Fibroblast of lung (primary cell): ENCODE measurements around the gene GRIN1.

Experiments used
- EZH2 ChIP-seq: IDR thresholded peaks from 2 replicates; pipeline ENCODE4 v1.5.1; 2012; ENCODE audit warnings: low read length, control low read depth, mild to moderate bottlenecking; ENCODE audit errors: missing control alignments
- TF ChIP-seq, protein P1 (sequence below), 2 donors: IDR thresholded peaks in 1 of 2; conservative IDR thresholded peaks in 1 of 2; 1 replicate in 1 of 2; 2 replicates in 1 of 2; pipeline ENCODE4 v1.5.1; 2011 to 2012; ENCODE audit warnings: low read length in 2 of 2, control low read depth in 1 of 2, inconsistent platforms in 1 of 2, low read depth in 1 of 2, mild to moderate bottlenecking in 1 of 2

DNA sequence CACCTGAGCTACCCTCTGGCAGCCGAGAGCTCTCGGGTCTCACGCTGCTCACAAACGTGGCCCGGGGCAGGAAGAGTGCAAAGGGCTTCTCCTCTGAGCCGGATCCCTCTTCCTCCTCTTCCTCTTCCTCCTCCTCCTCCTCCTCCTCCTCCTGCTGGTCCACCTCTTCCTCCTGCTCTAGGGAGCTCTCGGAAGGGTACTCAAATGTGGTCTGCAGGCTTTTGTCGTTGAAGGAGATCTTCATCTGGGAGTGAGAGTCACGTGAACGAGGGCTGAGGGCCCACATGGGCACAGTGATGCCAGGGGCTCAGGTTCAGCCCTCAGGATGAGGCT, 53.5 kb downstream of the GRIN1 start:
- TF ChIP-seq, protein P1, sequence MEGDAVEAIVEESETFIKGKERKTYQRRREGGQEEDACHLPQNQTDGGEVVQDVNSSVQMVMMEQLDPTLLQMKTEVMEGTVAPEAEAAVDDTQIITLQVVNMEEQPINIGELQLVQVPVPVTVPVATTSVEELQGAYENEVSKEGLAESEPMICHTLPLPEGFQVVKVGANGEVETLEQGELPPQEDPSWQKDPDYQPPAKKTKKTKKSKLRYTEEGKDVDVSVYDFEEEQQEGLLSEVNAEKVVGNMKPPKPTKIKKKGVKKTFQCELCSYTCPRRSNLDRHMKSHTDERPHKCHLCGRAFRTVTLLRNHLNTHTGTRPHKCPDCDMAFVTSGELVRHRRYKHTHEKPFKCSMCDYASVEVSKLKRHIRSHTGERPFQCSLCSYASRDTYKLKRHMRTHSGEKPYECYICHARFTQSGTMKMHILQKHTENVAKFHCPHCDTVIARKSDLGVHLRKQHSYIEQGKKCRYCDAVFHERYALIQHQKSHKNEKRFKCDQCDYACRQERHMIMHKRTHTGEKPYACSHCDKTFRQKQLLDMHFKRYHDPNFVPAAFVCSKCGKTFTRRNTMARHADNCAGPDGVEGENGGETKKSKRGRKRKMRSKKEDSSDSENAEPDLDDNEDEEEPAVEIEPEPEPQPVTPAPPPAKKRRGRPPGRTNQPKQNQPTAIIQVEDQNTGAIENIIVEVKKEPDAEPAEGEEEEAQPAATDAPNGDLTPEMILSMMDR (conservative IDR thresholded peaks at IDR 0.05 in 1 of 2, IDR thresholded peaks at IDR 0.05 in 1 of 2; ENCODE audit: low read depth in 1 of 2, low read length in 2 of 2) = no peak
- TF ChIP-seq EZH2 = no peak
